Stomach smooth muscle (tissue), 2 donors: ENCODE measurements around the gene CAPN5.
"Not testable (repeated sequence)": the region's sequence is repeated elsewhere in the genome, so short reads cannot be mapped to it uniquely, and the experiment has no call there.

ENCODE experiments used
- H3K27ac ChIP-seq: one replicate; pipeline ENCODE4 v1.7.0; 2013; ENCODE audit warnings: mild to moderate bottlenecking, low read length, inconsistent platforms
- H3K27me3 ChIP-seq, 2 donors: one replicate each; pipeline ENCODE4 v1.7.0; 2013; ENCODE audit warnings: low read length in 2 of 2; ENCODE audit not compliant: insufficient read depth in 2 of 2, control insufficient read depth in 1 of 2
- H3K36me3 ChIP-seq, 2 donors: one replicate each; pipeline ENCODE4 v1.7.0; 2013; ENCODE audit warnings: low read length in 2 of 2; ENCODE audit not compliant: control insufficient read depth in 2 of 2, insufficient read depth in 2 of 2
- H3K4me1 ChIP-seq: one replicate; pipeline ENCODE4 v1.7.0; 2013; ENCODE audit warnings: low read length; ENCODE audit not compliant: control insufficient read depth, insufficient read depth
- H3K4me3 ChIP-seq, 2 donors: one replicate each; pipeline ENCODE4 v1.7.0; 2013; ENCODE audit warnings: low read length in 2 of 2
- H3K9ac ChIP-seq, 2 donors: one replicate each; pipeline ENCODE4 v1.7.0; 2013; ENCODE audit warnings: low read length in 2 of 2, mild to moderate bottlenecking in 1 of 2
- H3K9me3 ChIP-seq, 2 donors: one replicate each; pipeline ENCODE4 v1.7.0; 2013; ENCODE audit warnings: low read length in 2 of 2; ENCODE audit not compliant: control insufficient read depth in 2 of 2
- donor health status: healthy.
- donor health status: Pancreatic carcinoma.

CAPN5 gene

DNA sequence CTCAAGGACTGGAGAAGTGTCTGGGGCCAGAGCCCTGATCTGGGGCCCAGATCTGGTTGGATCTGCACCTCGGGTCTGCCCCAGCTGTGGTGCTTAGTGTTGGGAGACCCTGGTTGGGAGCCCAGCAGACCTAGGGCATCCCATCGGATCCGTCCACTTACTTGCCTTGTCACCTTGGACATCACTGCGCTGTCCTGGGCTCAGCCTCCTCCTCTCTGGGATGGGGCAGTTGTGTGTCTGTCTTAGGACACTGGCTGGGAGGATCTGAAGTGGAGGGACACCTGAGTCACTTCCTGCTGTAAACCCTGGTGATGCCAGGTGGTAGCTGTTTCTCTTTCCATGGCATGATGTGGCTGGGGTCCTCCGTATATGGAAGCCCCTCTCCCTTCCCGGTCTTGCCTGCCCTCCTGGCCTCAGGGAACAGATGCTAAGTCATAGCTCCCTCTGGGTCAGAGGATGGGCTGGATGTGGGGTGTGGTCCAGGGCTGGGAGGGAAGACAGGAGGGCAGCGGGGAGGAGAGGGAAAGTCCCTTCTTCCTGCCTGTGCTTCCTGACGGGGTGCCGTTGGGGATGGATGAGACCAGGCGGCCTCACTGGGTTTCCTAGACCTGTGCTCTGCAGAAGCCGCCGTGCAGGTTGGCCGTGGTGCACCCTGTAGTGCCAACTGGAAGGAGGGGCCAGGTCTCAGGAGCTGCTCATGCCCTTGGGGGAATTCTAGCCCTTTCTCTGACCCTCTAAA lies 23.8 kb downstream of the CAPN5 start:
- Histone ChIP-seq H3K27me3 (no peaks in the 10 kb centered on the region), H3K36me3 (peaks cover 4 to 9% of the 10 kb centered on the region in 2 donors), H3K27ac (no peak overlapping the region), H3K4me3 (no peak overlapping the region), H3K4me1 (peaks cover 10% of the 10 kb centered on the region), H3K9me3 (no peaks in the 10 kb centered on the region), H3K9ac (no peak overlapping the region)

DNA sequence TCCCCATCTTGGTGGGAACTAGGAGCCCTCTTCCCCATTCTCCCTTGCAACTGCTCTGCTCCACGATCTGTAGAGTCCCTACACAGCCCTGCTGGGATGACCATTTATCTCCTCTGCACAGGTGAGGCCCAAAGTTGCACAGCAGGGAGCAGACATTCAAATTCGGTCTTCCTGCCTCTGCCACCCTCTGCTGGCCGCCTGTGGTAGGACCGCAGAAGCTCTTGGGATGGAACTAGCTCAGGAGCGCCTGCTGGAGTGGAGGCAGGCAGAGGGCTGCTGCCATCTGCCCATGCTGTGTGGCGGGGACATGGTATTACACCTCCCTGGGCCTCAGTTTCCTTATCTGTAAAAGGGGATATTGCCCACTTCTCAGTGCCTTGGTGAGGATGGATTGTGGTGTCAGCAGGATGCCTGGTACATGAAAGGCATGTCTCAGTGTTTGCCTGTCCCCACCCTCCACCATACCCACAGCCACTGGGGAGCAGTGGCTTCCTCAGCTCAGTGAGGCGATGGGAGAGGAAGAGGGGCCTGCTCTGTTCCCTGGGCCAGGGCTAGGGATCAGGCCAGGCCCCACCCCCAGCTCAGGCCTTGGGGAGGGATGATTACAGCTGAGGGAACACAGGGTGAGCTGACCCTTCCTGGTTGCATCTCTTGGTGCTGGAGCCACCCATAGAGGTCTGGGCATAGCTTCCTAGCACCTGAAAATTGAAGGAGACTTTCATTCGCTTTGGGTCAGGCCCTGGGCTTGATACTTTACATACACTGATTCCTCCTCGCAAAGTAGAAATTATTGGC lies 24.6 kb downstream of the CAPN5 start:
- no peaks in the 10 kb centered on the region for H3K9me3 ChIP-seq
- H3K4me3 ChIP-seq: no peak overlapping the region
- no peak overlapping the region for H3K27ac ChIP-seq
- no peaks in the 10 kb centered on the region for H3K27me3 ChIP-seq
- peaks cover 10% of the 10 kb centered on the region for H3K4me1 ChIP-seq
- H3K36me3 ChIP-seq: peaks cover 4 to 6% of the 10 kb centered on the region in 2 donors
- no peak overlapping the region for H3K9ac ChIP-seq

DNA sequence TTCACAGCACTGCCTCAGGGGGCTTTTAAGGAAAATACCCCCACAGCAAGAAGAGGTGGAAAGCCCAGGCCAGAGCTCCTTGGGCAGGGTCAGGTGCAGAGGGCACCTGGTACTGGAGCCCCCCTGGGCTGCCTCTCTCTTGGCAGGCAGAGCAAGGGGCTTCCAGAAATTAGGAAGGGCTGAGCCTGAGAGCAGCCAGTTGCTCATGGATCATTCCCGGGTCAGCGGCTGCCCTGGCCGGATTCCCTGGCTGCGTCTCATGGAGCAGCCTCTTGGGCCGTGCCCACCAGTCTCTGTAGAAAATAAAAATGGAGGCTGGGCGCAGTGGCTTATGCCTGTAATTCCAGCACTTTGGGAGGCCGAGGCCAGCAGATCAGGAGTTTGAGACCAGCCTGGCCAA lies 25.6 kb downstream of the CAPN5 start:
- peaks cover 4 to 6% of the 10 kb centered on the region in 2 donors for H3K36me3 ChIP-seq

DNA sequence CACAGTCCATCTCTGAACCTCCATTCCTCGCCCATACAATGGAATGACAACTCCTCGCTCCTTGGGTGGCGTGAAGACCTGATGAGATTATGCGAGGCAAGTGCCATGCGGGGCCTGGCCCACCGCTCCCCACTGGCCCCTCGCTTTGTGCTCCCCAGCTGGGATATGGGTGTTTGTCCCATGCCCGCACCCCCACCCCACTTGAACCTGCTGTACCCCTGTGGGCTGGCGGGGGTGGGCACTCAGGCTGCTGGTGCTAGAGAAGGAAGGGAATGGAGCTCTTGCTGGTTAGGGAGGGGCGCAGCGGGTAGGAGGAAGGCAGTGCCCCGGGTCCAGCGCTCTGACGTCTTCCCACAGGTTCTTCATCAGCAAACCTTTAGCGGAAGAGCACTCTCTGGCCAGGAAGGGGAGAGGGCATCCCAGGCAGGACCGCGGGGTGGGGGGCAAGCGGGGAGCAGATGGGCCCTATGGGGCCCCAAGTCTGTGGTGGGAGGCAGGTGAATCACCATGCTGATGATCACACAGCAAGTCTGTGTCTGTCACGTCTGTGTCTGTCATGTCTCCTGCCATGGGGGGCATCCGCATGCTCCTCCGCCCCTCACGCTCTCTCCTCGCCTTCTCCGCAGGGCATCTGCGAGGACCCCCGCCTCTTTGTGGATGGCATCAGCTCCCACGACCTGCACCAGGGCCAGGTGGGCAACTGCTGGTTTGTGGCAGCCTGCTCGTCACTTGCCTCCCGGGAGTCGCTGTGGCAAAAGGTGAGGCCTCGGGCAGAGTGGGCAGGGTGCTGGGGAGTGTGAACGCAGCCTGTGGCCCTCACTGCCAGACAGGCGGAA lies 26.5 kb downstream of the CAPN5 start:
- Histone ChIP-seq H3K27ac (no peak overlapping the region), H3K4me3 (no peak overlapping the region), H3K27me3 (no peaks in the 10 kb centered on the region), H3K4me1 (peaks cover 10% of the 10 kb centered on the region), H3K9me3 (no peaks in the 10 kb centered on the region), H3K9ac (no peak overlapping the region), H3K36me3 (peaks cover 4% of the 10 kb centered on the region in 2 donors)

More for the DNA sequence above, 25.6 kb downstream of the CAPN5 start:
- no peaks in the 10 kb centered on the region for H3K9me3 ChIP-seq
- H3K27ac ChIP-seq: no peak overlapping the region
- no peaks in the 10 kb centered on the region for H3K27me3 ChIP-seq
- H3K9ac ChIP-seq: no peak overlapping the region
- H3K4me3 ChIP-seq: no peak overlapping the region
- peaks cover 10% of the 10 kb centered on the region for H3K4me1 ChIP-seq

DNA sequence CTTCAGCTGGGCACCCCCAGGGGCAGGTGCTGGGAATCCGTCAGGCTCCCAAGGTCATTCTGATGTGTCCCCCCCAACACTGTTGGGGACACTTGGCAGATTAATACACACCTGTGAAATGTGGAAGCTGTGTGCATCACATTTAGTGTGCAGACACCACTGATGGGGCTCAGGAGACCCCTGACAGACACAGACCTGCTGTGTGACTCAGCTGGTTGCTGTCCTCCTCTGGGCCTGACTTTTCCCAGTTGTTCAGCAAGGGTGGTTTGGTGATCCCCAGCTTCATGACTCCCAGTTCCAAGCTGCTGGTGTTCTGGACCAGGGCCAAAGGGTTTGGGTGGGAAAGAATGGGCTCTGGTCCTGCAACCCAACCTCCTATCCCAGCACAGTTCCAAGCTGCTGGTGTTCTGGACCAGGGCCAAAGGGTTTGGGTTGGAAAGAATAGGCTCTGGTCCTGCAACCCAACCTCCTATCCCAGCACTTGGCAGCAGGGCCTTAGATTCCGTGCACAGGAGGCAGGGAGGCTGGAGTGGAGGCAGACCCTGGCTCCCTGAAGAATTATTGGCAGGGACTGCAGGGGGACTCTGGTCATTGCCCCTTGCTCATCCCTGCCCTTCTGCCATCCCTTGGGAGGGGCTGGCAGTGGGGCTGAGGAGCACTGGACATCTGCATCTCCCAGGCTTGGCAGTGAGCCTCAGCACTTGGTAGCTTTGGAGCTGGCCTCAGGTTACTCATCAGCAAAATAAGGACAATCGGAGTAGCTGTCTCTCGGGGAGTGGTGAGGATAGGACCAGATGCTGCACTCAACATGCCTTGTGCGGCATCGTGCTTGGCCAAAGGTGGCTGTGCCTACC lies 27.4 kb downstream of the CAPN5 start:
- H3K36me3 ChIP-seq: peaks cover 4% of the 10 kb centered on the region in 2 donors
- H3K9me3 ChIP-seq: no peaks in the 10 kb centered on the region
- H3K4me3 ChIP-seq: no peak overlapping the region
- no peak overlapping the region for H3K27ac ChIP-seq
- peaks cover 10% of the 10 kb centered on the region for H3K4me1 ChIP-seq
- H3K27me3 ChIP-seq: no peaks in the 10 kb centered on the region
- H3K9ac ChIP-seq: no peak overlapping the region

DNA sequence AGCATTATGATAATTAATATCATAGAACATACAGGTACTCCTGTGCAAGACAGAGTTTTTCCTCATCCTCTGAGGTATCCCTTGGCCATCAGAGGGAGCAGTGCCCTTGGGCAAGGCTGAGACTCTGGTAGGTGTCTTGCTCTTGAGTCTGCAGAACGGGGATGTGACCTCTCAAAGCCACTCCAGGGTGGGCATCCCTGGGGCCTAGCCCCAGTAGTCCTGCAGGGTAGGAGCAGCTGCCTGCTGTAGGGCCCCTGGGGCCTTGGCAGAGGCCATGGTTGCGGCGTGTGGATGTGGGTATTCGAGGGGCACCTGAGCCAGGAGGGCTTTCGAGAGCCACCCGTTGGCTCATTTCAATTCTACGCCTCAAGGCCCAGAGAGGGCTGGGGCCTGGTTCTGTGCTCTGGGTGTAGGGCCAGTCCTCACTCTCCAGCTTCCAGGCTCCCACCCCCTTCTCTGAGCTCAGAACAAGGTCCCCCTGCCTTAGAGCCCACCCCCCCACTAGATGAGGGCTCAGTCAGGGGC lies 28.1 kb downstream of the CAPN5 start:
- Histone ChIP-seq H3K9me3 (no peaks in the 10 kb centered on the region), H3K27ac (no peak overlapping the region), H3K4me1 (peaks cover 10% of the 10 kb centered on the region), H3K36me3 (peaks cover 4% of the 10 kb centered on the region in 2 donors), H3K4me3 (no peak overlapping the region), H3K27me3 (no peaks in the 10 kb centered on the region), H3K9ac (no peak overlapping the region)

DNA sequence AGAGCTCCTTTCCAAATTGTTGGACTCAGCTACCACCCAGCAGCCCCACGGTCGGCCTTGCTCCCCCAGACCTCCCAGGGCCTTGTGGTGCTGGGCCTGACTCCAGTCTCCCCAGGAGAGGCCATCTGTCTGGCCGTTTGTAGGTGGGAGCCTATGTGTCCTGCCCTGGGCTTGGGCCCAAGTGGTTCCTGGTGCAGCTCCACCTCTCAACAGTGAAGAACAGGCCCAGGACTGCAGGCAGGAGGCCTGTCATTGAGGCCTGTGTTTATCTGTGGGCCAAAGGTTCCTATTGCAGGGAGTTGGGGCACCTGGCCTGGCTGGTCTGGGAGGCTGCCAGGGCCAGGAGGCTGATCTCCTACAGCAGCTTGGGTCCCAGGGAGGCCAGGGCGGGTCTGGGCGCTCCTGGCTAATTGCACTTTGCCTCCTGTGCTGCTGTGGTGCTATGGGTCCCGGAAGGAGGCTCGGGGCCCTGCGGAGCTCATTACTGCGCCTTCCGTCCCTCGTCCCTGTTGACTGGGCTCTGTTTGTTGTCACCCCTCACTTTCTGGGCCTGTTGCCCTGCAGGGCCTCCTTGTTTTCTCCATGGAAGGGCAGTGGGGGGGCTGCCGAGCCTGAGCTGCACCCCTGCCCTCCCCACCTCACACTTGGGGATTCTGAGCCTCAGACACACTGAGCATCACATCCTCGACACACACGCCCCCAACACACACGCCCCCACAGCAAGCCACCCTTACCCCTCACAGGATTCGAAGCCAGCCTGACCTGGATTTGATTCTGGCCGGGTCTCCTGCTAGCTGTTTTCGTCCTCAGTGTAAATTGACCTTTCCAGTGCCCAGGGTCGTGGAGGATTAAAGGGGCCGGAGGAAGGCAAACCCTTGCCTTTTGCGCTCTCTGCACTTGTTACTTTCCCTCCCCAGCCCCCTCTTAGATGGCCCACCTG lies 29.1 kb downstream of the CAPN5 start:
- Histone ChIP-seq H3K27me3 (no peaks in the 10 kb centered on the region), H3K9ac (no peak overlapping the region), H3K27ac (no peak overlapping the region), H3K4me3 (no peak overlapping the region), H3K9me3 (no peaks in the 10 kb centered on the region), H3K36me3 (peaks cover 4 to 5% of the 10 kb centered on the region in 2 donors), H3K4me1 (peaks cover 10% of the 10 kb centered on the region)

DNA sequence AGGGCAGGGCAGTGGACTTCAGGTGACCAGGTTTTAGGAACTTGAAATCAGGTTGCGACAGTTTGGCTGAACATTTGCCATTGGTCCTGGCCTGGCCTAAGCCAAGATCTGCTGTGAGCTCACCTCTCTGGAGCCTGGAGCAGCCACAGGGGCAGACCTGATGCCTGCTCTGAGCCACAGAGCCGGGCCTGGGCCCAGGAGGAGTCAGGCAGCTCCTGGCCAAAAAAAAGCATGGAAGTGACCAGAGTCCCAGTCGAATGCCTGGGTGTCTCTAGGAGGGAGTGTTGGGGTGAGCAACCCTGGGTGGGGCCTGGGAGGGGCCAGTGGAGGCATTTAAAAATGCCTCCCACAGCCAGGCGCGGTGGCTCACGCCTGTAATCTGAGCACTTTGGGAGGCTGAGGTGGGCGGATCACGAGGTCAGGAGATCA lies 29.8 kb downstream of the CAPN5 start:
- Histone ChIP-seq H3K4me1 (peaks cover 5% of the 10 kb centered on the region), H3K4me3 (no peak overlapping the region), H3K9ac (no peak overlapping the region), H3K27me3 (no peaks in the 10 kb centered on the region), H3K27ac (no peak overlapping the region), H3K9me3 (no peaks in the 10 kb centered on the region), H3K36me3 (peaks cover 4 to 6% of the 10 kb centered on the region in 2 donors)

DNA sequence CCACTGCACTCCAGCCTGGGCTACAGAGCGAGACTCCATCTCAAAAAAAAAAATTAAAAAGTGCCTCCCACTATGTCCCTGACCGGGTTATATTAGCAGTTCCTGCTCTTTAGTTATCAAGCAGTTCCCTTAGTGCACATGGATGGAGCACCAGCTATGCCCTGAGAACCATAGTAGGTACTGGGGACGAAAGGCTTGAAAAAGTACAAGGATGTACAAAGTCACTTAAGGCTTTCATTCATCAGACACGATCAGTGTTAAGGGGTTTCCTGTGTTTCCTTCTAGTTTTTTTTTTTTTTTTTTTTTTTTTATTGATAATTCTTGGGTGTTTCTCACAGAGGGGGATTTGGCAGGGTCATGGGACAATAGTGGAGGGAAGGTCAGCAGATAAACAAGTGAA lies 30.4 kb downstream of the CAPN5 start:
- not testable (repeated sequence) for H3K4me1 ChIP-seq, H3K27ac ChIP-seq, H3K9me3 ChIP-seq, H3K27me3 ChIP-seq, H3K9ac ChIP-seq, H3K4me3 ChIP-seq, H3K36me3 ChIP-seq
